HG02938 (cell line): ENCODE measurements around the gene CPZ.
"Not testable (repeated sequence)": the region's sequence is repeated elsewhere in the genome, so short reads cannot be mapped to it uniquely, and the experiment has no call there.

Experiments
- ATAC-seq: cut with Tn5 transposase; IDR thresholded peaks from one replicate; pipeline ENCODE4 v1.9.1; 2021; ENCODE audit warnings: mild to moderate bottlenecking, moderate library complexity; ENCODE audit not compliant: unreplicated experiment

CPZ gene

DNA sequence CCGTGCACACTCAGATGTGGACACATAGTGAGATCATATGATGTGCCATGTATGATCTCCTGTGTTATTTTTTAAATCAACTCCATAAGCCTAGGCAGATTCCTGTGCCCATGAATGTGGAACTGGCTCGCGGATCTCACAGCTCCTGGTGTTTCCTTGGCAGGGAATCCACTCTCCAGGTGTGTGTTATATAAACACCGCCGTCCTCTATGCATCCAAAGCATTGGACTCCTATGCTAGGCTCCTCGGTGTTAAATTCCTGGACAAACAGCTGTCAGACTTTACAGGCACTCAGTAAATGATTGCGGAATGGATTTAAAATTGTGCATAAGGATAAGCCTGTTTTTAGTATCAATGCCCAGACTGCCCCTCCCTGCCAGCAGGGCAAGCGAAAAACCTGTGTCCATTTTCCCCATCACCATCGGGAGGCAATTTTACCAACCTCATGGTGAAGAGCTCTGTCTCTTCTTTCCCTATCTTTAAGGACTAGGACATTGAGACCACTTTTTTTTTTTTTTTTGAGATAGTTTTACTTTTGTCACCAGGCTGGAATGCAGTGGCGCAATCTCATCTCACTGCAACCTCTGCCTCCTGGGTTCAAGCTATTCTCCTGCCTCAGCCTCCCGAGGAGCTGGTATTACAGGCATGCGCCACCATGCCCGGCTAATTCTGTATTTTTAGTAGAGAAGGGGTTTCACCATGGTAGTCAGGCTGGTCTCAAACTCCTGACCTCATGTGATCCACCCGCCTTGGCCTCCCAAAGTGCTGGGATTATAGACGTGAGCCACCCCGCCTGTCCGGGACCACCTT, 36.0 kb upstream of the CPZ start:
- no peak for ATAC-seq

GRCh38 chr4:8557151-8558076, 35.2 kb upstream of the CPZ start:
- no peak for ATAC-seq

DNA sequence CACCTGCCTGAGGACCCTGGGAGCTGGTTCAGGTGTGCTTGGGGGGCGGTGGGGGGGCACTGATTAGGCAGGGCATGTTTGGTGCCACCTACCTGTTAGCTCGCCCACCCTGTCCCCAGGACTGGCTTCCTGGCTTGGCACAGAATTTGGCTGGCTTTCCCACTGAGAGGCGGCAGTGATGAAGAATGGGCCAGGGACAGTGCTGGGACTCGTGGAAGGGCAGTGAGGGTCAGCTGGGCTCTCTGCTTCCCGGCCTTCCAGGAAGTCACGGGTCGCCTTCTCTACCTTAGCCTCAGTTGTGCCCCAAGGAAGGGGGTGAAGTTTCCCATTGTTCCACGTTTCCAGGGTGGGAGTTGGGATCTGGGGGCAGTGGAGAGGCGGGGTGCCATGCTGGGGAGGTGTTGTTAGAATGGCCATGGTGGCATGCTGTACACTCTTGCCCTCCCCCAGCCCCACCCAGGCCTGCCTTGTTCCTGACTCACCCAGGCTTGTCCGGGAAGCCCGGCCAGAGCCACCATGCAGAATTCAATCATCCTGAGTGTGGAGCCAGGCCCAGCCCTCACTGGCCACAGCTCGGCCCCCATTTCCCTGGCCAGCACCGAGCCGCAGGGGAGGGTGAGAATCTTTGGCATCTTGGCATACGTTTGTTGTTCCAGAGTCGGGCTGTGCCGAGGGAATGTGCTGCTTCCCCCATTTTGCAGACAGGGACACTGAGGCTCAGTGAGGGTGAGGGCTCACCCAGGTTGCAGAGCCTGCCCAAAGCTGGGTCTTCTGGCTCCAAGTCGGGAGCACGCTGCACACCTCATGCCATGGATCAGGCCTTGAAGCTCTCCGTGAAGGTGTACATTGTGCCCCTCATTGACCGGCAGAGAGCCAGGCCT, 34.2 kb upstream of the CPZ start:
- ATAC-seq = no peak

DNA sequence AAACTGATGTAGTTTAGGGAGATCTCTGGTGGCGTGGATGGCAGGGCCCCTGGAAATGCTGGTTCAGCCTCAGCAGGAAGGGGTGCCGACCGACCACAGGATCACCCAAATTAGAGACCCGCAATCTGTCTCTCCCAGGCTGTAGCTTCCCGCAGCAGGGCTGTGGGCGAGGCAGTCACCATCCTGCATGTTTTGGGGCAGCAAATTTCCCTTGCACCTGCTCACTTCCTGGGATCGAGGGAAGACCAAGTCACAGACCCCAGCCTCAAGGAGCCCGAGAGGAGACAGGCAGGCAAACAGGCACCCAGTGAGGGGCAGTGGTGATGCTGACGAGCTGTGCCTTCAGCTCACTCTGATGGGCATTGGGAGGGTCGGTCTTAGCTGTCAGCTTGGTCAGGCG, 33.6 kb upstream of the CPZ start:
- no peak for ATAC-seq

DNA sequence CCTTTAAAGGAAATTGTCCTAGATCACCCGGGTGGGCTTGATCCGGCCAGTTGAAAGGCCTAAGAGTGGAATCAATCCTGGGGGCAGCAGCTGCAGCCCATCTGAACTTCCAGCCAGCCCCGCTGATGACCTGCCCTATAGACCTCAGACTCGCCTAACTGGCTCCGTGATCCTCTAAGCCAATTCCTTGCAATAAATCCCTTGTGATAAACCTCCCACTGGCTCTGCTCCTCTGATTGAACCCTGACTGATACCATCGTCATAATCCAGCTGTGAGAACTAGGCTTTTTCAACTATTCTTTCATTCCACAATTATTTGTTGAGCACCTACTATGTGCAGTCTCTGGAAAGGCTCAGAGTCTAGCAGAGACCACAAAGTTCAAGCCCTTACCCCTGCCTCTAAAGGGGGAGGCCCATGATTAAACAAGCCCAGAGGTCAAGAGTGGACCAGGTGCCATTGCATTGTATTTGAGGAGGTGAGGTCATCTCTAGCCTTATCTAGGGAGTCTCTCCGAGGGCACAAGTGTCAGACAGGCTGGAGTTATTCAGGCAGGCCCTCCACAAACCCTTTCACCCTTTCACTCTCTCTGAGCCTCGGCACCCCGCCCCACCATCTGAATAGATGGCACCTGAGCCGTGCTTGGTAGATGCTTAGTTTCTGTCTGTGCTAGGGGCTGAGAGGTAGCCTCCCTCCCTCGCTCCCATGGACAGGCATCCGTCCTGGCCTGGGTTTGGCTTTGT, 32.9 kb upstream of the CPZ start:
- no peak for ATAC-seq

GRCh38 chr4:8560265-8561047, 32.1 kb upstream of the CPZ start:
- no peak for ATAC-seq

- no peak for ATAC-seq
Observed at GRCh38 chr4:8564595-8564994, 28.0 kb upstream of the CPZ start.

- ATAC-seq = no peak
Observed at GRCh38 chr4:8568068-8568668, 24.4 kb upstream of the CPZ start.

GRCh38 chr4:8570201-8570600, 22.4 kb upstream of the CPZ start:
- ATAC-seq = no peak

GRCh38 chr4:8571702-8572685, 20.6 kb upstream of the CPZ start:
- no peak for ATAC-seq

GRCh38 chr4:8573266-8573665, 19.3 kb upstream of the CPZ start:
- no peak for ATAC-seq

DNA sequence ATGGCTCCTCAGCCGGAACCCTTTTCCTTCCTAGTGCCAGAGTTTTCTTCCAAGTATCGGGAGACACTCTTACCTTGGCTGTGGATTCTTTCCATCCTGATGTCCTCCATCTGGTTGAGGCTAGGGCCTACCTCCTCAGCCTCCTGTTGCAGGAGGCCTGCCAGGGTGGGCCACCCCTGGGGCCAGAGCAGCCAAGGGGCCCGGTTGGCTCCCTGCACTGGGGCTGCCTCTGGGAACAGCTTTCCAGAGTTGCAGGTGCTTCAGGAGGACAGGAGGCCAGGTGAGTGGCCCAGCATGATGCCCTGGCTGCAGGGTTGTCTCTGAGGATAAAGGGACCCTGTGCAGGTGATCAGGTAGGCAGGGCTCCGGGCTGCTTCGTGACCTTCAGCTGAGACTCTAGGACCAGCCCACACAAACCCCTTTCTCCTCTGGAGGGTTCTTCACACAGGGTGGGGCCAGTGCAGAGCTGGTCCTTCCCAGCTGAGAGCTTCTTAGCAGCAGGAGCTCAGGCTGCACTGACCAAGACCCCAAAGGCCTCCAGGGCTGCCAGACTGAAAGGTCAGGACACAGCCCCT, 17.7 kb upstream of the CPZ start:
- ATAC-seq = no peak

DNA sequence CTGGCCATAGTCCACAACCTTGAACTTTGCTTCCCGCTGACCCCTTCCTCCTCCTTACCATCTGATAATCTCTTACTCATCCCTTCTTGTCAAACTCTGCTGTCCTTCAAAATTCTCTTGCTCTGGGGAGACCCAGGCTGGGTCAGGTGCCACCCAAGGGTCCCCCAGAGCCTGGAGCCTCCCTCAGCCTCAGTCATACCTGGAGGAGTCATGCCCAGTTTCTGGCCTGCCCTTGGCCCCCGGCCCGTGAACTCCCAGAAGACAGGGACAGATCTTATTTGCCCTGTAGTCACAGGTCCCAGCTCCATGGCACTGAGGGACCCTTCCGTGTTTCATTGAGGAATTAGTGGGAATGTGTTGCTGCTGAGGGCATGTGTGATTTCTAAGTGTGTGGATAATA, 17.1 kb upstream of the CPZ start:
- ATAC-seq = no peak

DNA sequence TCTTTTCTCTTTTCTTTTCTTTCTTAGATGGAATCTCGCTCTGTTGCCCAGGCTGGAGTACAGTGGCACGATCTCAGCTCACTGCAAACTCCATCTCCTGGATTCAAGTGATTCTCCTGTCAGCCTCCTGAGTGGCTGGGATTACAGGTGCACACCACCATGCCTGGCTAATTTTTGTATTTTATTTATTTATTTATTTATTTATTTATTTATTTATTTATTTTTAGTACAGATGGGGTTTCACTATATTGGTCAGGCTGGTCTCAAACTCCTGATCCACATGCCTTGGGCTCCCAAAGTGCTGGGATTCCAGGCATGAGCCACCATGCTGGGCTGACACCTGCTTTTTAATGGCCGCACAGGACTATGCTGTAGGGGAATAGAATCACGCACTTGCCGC, 16.0 kb upstream of the CPZ start:
- not testable (repeated sequence) for ATAC-seq

GRCh38 chr4:8577046-8577445, 15.5 kb upstream of the CPZ start:
- ATAC-seq = no peak

DNA sequence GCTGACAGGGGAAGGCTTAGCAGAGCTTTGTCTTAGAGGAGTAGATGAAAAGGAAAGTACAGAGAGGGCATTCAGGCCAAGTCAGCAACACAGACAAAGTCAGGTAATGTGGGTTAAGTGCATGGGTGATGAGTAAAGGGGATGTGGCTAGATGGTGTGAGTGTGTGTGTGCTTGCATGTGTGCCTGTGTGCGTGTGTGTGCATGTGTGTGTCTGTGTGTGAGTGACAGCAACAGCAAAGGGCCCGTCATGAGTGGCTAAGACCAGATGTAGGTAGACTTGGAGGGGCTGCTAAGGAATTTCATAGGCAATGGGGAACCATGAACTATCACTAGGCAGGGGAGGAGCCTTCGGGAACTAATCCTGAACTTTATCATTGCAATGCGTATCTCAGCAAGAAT, 14.6 kb upstream of the CPZ start:
- ATAC-seq = no peak

- no peak for ATAC-seq
Observed at GRCh38 chr4:8578717-8579116, 13.8 kb upstream of the CPZ start.
